Suppressor macrophage treated with lipopolysaccharide for 4 hours (primary cell): ENCODE results near the gene FAM168A.
"Not testable (repeated sequence)": the region's sequence is repeated elsewhere in the genome, so short reads cannot be mapped to it uniquely, and the experiment has no call there.

Experiments
- DNase-seq: peaks from one replicate; pipeline ENCODE4 v3.0.0-alpha.2; 2020

FAM168A gene

GRCh38 chr11:73591743-73592142 lies 6.2 kb downstream of the FAM168A start:
- no peak for DNase-seq

GRCh38 chr11:73590991-73591390 lies 6.9 kb downstream of the FAM168A start:
- no peak for DNase-seq

GRCh38 chr11:73586791-73587190 lies 11.1 kb downstream of the FAM168A start:
- no peak for DNase-seq

- DNase-seq = no peak
Measured at GRCh38 chr11:73585834-73586575, 11.9 kb downstream of the FAM168A start.

GRCh38 chr11:73584831-73585230 lies 13.1 kb downstream of the FAM168A start:
- DNase-seq = no peak

GRCh38 chr11:73582653-73583052 lies 15.3 kb downstream of the FAM168A start:
- DNase-seq = no peak

- DNase-seq = not testable (repeated sequence)
Measured at GRCh38 chr11:73580749-73581148, 17.2 kb downstream of the FAM168A start.

GRCh38 chr11:73579641-73580434 lies 18.1 kb downstream of the FAM168A start:
- no peak for DNase-seq

- DNase-seq = peak; percentile 23
Measured at GRCh38 chr11:73578592-73579185, 19.2 kb downstream of the FAM168A start.

GRCh38 chr11:73577496-73577917 lies 20.4 kb downstream of the FAM168A start:
- DNase-seq = no peak

- DNase-seq = no peak
Measured at GRCh38 chr11:73576185-73576614, 21.7 kb downstream of the FAM168A start.

GRCh38 chr11:73571982-73572381 lies 25.9 kb downstream of the FAM168A start:
- DNase-seq = not testable (repeated sequence)

GRCh38 chr11:73570415-73571114 lies 27.3 kb downstream of the FAM168A start:
- no peak for DNase-seq

GRCh38 chr11:73566977-73567755 lies 30.7 kb downstream of the FAM168A start:
- DNase-seq = no peak

- DNase-seq = no peak
Measured at GRCh38 chr11:73566422-73566821, 31.5 kb downstream of the FAM168A start.

- no peak for DNase-seq
Measured at GRCh38 chr11:73565804-73566203, 32.1 kb downstream of the FAM168A start.

GRCh38 chr11:73564903-73565302 lies 33.0 kb downstream of the FAM168A start:
- DNase-seq = no peak

- no peak for DNase-seq
Measured at GRCh38 chr11:73563539-73564200, 34.2 kb downstream of the FAM168A start.

GRCh38 chr11:73559743-73560142 lies 38.2 kb downstream of the FAM168A start:
- DNase-seq = no peak

GRCh38 chr11:73556966-73557365 lies 40.9 kb downstream of the FAM168A start:
- DNase-seq = no peak

- no peak for DNase-seq
Measured at GRCh38 chr11:73555615-73556014, 42.3 kb downstream of the FAM168A start.
